GM12878 (cell line): ENCODE results near the gene GTSE1. TPM values are rescaled to one million over a fixed set of nuclear protein-coding genes. Genes with fewer than 3 reads are reported as not detected.

Experiments
- BHLHE40 ChIP-seq, 2 experiments: fragments of 450-650 bp in 1 of 2; IDR thresholded peaks; 2 replicates each; pipeline ENCODE4 v1.6.1; 2011 to 2017; ENCODE audit warnings: low read depth in 2 of 2, borderline replicate concordance in 1 of 2, improper control_type of control experiment in 1 of 2, low read length in 1 of 2, mild to moderate bottlenecking in 1 of 2
- CHD1 ChIP-seq: IDR thresholded peaks from 2 replicates; pipeline ENCODE4 v1.6.1; 2012; ENCODE audit warnings: low read depth, low read length, improper control_type of control experiment
- FOXK2 ChIP-seq: fragments of 450-650 bp; IDR thresholded peaks from 2 replicates; pipeline ENCODE4 v1.6.1; 2017; ENCODE audit warnings: mild to moderate bottlenecking, moderate library complexity
- HCFC1 ChIP-seq: fragments of 150-350 bp; IDR thresholded peaks from 2 replicates; pipeline ENCODE4 v1.6.1; 2014; ENCODE audit warnings: low read length
- MEF2B ChIP-seq: fragments of 450-650 bp; IDR thresholded peaks from 2 replicates; pipeline ENCODE4 v1.6.1; 2018; ENCODE audit warnings: mild to moderate bottlenecking, moderate library complexity; ENCODE audit not compliant: partially characterized antibody, poor library complexity, severe bottlenecking
- PAX8 ChIP-seq: fragments of 450-650 bp; IDR thresholded peaks from 2 replicates; pipeline ENCODE4 v1.6.1; 2017; ENCODE audit warnings: mild to moderate bottlenecking, moderate library complexity
- POLR2AphosphoS2 ChIP-seq: IDR thresholded peaks from 2 replicates; pipeline ENCODE4 v1.6.1; 2011; ENCODE audit warnings: low read depth, mild to moderate bottlenecking, low read length, improper control_type of control experiment, moderate library complexity
- POLR2AphosphoS5 ChIP-seq: IDR thresholded peaks from 2 replicates; pipeline ENCODE4 v1.6.1; 2011; ENCODE audit warnings: mild to moderate bottlenecking, low read length, inconsistent platforms
- POU2F2 ChIP-seq: IDR thresholded peaks from 3 replicates; pipeline ENCODE4 v1.6.1; 2011; ENCODE audit warnings: low read depth, mild to moderate bottlenecking, low read length, borderline replicate concordance
- STAT1 ChIP-seq: fragments of 450-650 bp; conservative IDR thresholded peaks from 2 replicates; pipeline ENCODE4 v1.6.1; 2014; ENCODE audit warnings: antibody characterized with exemption, mild to moderate bottlenecking
- TBL1XR1 ChIP-seq: IDR thresholded peaks from 2 replicates; pipeline ENCODE4 v1.6.1; 2012; ENCODE audit warnings: low read depth, low read length, improper control_type of control experiment
- ZNF217 ChIP-seq: fragments of 450-650 bp; IDR thresholded peaks from 2 replicates; pipeline ENCODE4 v1.6.1; 2017; ENCODE audit warnings: antibody characterized with exemption, mild to moderate bottlenecking
- polyA plus RNA-seq, 11 experiments: library from polyadenylated mRNA; depleted of rRNA in 4 of 11; unstranded in 6 of 11; stranded (reverse) in 5 of 11; fragments of >200 nt; fragmentation: Nextera tagmentation in 4 of 11; fragmentation: Illumina TruSeq in 1 of 11; extraction: Ambion mirVana in 4 of 11; extraction: Trizol in 1 of 11; gene quantifications; 1 replicate in 1 of 11; 2 replicates in 10 of 11; pipeline versions ENCODE4 v1.2.1 to v1.2.3, GENCODE V29; 2011 to 2016; ENCODE audit warnings: inconsistent platforms in 2 of 11, missing spikeins in 2 of 11, low read depth in 1 of 11
- total RNA-seq, 4 experiments: library from RNA; depleted of rRNA in 3 of 4; stranded (reverse); fragments of >200 nt in 3 of 4; fragmentation: Illumina TruSeq in 1 of 4; extraction: Trizol in 1 of 4; gene quantifications; 2 replicates each; pipeline versions ENCODE4 v1.2.1 to v1.2.3, GENCODE V29; 2013 to 2021
- TF ChIP-seq, protein P1 (sequence below): fragments of 450-650 bp; IDR thresholded peaks from 2 replicates; pipeline ENCODE4 v1.6.1; 2016; ENCODE audit warnings: mild to moderate bottlenecking
- TF ChIP-seq, protein P2 (sequence below): fragments of 450-650 bp; IDR thresholded peaks from 2 replicates; pipeline ENCODE4 v1.6.1; 2017; ENCODE audit warnings: mild to moderate bottlenecking, moderate library complexity

GTSE1 gene
- total and polyA plus RNA-seq, 10 of the 15 experiments (the other 5 are each of a cell fraction or from before 2014, with no cell fraction given): 6.6 to 46.2 (median 32.3) TPM

DNA sequence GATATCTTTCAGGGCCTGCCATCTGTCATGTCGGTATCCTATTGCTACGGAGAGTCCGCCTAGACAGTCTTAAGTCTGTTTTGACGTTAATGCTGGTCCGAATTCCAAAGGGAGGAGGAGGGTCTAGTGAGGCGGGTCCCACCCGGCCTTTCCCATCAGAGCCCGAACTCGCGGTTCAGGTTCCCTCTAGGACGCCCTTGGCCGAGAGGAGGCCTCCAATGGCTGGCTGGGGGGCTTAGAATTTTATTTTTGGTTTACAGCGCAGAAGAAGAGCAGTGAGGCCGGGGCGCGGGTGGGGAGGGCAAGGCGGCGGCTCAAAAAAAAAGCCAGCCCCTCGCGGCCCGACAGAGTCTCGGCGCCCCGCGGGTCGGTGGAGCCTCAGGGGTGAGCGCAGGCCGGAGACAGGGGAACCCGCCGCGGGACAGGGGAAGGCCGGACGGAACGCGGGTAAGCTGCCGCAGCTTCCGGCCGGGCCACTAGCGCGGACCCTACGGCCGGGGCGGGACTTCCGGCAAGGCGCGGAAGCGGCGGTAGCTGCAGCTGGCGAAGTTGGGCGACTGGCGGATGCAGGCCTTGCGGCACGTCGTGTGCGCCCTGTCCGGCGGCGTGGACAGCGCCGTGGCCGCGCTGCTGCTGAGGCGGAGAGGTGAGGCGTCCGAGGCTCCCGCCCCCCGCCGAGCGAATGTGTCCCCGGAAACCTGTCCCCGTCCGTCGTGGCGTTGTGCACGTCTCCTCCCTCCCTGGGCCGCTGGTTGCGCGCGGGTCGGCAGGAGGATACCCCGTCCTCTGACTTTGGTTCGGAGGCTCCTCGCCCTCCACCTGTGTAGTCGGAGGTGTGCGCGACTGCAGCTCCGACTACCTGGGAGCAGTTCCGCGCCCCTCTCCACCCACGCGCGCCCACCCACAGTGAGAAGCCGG lies 38.8 kb downstream of the GTSE1 start, which contains the start of gene TRMU (continued):
- TF ChIP-seq, protein P1, sequence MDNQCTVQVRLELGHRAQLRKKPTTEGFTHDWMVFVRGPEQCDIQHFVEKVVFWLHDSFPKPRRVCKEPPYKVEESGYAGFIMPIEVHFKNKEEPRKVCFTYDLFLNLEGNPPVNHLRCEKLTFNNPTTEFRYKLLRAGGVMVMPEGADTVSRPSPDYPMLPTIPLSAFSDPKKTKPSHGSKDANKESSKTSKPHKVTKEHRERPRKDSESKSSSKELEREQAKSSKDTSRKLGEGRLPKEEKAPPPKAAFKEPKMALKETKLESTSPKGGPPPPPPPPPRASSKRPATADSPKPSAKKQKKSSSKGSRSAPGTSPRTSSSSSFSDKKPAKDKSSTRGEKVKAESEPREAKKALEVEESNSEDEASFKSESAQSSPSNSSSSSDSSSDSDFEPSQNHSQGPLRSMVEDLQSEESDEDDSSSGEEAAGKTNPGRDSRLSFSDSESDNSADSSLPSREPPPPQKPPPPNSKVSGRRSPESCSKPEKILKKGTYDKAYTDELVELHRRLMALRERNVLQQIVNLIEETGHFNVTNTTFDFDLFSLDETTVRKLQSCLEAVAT: peak; percentile 97
- no peak for TF ChIP-seq FOXK2
- no peak for TF ChIP-seq CHD1
- TF ChIP-seq STAT1: no peak
- peak; percentile 71; the same call in 2 of the 3 replicates for TF ChIP-seq POU2F2
- TF ChIP-seq, protein P2, sequence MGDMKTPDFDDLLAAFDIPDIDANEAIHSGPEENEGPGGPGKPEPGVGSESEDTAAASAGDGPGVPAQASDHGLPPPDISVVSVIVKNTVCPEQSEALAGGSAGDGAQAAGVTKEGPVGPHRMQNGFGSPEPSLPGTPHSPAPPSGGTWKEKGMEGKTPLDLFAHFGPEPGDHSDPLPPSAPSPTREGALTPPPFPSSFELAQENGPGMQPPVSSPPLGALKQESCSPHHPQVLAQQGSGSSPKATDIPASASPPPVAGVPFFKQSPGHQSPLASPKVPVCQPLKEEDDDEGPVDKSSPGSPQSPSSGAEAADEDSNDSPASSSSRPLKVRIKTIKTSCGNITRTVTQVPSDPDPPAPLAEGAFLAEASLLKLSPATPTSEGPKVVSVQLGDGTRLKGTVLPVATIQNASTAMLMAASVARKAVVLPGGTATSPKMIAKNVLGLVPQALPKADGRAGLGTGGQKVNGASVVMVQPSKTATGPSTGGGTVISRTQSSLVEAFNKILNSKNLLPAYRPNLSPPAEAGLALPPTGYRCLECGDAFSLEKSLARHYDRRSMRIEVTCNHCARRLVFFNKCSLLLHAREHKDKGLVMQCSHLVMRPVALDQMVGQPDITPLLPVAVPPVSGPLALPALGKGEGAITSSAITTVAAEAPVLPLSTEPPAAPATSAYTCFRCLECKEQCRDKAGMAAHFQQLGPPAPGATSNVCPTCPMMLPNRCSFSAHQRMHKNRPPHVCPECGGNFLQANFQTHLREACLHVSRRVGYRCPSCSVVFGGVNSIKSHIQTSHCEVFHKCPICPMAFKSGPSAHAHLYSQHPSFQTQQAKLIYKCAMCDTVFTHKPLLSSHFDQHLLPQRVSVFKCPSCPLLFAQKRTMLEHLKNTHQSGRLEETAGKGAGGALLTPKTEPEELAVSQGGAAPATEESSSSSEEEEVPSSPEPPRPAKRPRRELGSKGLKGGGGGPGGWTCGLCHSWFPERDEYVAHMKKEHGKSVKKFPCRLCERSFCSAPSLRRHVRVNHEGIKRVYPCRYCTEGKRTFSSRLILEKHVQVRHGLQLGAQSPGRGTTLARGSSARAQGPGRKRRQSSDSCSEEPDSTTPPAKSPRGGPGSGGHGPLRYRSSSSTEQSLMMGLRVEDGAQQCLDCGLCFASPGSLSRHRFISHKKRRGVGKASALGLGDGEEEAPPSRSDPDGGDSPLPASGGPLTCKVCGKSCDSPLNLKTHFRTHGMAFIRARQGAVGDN: peak; percentile 64; the same call in 1 of the 2 replicates
- TF ChIP-seq MEF2B: no peak
- TF ChIP-seq POLR2AphosphoS5: peak; percentile 80; the same call in 1 of the 2 replicates
- TF ChIP-seq TBL1XR1: 0 out of 2 replicates have a peak, but pooled peaks have one; percentile 40
- TF ChIP-seq POLR2AphosphoS2: peak; percentile 69; the same call in 1 of the 2 replicates
- peak; percentile 83 for TF ChIP-seq HCFC1
- TF ChIP-seq ZNF217: no peak
- peak in 1 of 2 experiments; percentile 75; a peak in 2 of 4 replicates for TF ChIP-seq BHLHE40 (IDR thresholded peaks at IDR 0.05; ENCODE audit: borderline replicate concordance in 1 of 2, low read depth in 2 of 2, low read length in 1 of 2)
- no peak for TF ChIP-seq PAX8
- TF ChIP-seq, all 136 proteins: peak for 54
